Hindlimb muscle (tissue), 1 donor: ENCODE measurements around the gene TRIM38. TPM values are rescaled to one million over a fixed set of nuclear protein-coding genes. Genes with fewer than 3 reads are reported as not detected.
"Not testable (repeated sequence)": the region's sequence is repeated elsewhere in the genome, so short reads cannot be mapped to it uniquely, and the experiment has no call there.

Experiments used
- DNase-seq: peaks from one replicate; pipeline ENCODE4 v3.0.0-alpha.2; 2013
- polyA plus RNA-seq: library from polyadenylated mRNA; unstranded; fragments of 120-200 nt; gene quantifications from one replicate; pipeline ENCODE4 v1.2.1, GENCODE V29; 2013; ENCODE audit not compliant: insufficient read length

Gene TRIM38
- polyA plus RNA-seq, 1 donor = 6.4 TPM

GRCh38 chr6:25942561-25943147 is 19.9 kb upstream of the TRIM38 start:
- DNase-seq = no peak

- DNase-seq = no peak
Observed at GRCh38 chr6:25943887-25944286, 18.7 kb upstream of the TRIM38 start.

- DNase-seq = no peak
Observed at GRCh38 chr6:25944688-25945574, 17.7 kb upstream of the TRIM38 start.

GRCh38 chr6:25945738-25946137 is 16.9 kb upstream of the TRIM38 start:
- not testable (repeated sequence) for DNase-seq

- DNase-seq = no peak
Observed at GRCh38 chr6:25946631-25947030, 16.0 kb upstream of the TRIM38 start.

GRCh38 chr6:25947492-25947891 is 15.1 kb upstream of the TRIM38 start:
- not testable (repeated sequence) for DNase-seq

GRCh38 chr6:25949695-25950094 is 12.9 kb upstream of the TRIM38 start:
- no peak for DNase-seq

GRCh38 chr6:25950297-25950696 is 12.3 kb upstream of the TRIM38 start:
- no peak for DNase-seq

GRCh38 chr6:25951296-25952032 is 11.1 kb upstream of the TRIM38 start:
- DNase-seq = no peak

- no peak for DNase-seq
Observed at GRCh38 chr6:25952535-25952934, 10.1 kb upstream of the TRIM38 start.

- DNase-seq = no peak
Observed at GRCh38 chr6:25953733-25954132, 8.9 kb upstream of the TRIM38 start.

GRCh38 chr6:25954756-25955155 is 7.8 kb upstream of the TRIM38 start:
- DNase-seq = no peak

GRCh38 chr6:25956226-25956625 is 6.4 kb upstream of the TRIM38 start:
- no peak for DNase-seq

- DNase-seq = no peak
Observed at GRCh38 chr6:25958700-25959162, 3.9 kb upstream of the TRIM38 start.

- no peak for DNase-seq
Observed at GRCh38 chr6:25959890-25960536, 2.6 kb upstream of the TRIM38 start.

- no peak for DNase-seq
Observed at GRCh38 chr6:25960734-25961133, 1.9 kb upstream of the TRIM38 start.

- DNase-seq = no peak
Observed at GRCh38 chr6:25961619-25962148, 918 bp upstream of the TRIM38 start.

- no peak for DNase-seq
Observed at GRCh38 chr6:25963426-25964123, 973 bp downstream of the TRIM38 start.

GRCh38 chr6:25965058-25965457 is 2.5 kb downstream of the TRIM38 start:
- DNase-seq = no peak

GRCh38 chr6:25966711-25967110 is 4.1 kb downstream of the TRIM38 start:
- DNase-seq = no peak

- DNase-seq = no peak
Observed at GRCh38 chr6:25968769-25969168, 6.2 kb downstream of the TRIM38 start.
